ENCODE results near the gene SLC50A1.
A peak's percentile ranks its signal among the peaks of the same experiment; 100 is the strongest.

SLC50A1 gene

DNA sequence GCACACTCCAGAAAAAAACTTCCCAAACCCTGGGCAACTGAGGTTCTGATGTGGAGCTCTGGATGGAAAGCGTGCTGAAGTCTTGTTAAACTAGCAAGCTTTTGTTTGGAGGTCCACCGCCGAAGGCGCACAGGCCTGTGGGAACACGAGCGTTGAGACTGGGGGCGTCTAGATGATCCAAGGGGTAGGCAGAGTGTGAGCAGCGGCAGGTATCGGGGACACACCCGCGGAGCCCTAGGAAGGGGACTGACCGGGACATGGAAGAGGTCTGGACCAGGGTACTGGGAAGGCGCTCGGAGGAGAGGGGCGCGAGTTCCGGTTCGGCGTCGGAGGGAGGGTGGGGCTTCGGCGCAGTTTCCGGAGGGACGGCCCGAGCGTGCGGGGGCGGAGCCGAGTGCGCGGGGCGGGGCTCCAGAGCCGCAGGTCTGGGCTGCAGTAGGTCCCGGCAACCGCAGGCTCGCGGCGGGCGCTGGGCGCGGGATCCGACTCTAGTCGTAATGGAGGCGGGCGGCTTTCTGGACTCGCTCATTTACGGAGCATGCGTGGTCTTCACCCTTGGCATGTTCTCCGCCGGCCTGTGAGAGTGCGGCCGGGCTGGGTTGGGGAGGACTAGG lies at the start of gene SLC50A1:
SLC50A1 (plus strand) TSS at position 438 of the 614 bp plus-strand sequence; CDS start at position 498, 60 bp downstream.
- H3K4me3 ChIP-seq (ENCODE audit: low read length): peak within 1 kb of the TSS; percentile 81
- peak; percentile 96 for DNase-seq (ENCODE audit: low read depth)
- peak; percentile 26 for TF ChIP-seq CTCF (IDR thresholded peaks at IDR 0.05; ENCODE audit: insufficient read depth, low read depth, low read length, missing control alignments)

DNA sequence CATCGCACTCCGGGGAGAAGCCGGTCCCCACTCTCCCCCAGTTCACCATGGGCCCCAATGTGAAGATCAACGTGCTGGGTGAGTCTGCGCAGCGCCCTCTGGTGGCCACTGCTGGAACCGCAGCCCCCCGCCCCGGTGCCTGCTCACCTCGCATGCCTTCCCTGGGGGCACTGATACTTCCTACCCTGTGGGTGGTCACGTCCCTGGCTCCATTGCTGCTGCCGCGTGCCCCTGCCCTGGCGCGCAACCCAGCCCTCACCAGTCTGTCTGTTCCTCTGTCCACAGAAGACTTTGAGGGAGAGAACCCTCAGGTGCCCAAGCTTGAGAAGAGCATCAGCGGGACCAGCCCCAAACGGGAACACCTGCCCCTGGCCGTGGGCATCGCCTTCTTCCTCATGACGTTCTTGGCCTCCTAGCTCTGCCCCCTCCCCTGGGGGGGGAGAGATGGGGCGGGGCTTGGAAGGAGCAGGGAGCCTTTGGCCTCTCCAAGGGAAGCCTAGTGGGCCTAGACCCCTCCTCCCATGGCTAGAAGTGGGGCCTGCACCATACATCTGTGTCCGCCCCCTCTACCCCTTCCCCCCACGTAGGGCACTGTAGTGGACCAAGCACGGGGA lies 49.4 kb upstream of the SLC50A1 start:
- H3K4me3 ChIP-seq (ENCODE audit: low read length): no peak overlapping the region
- peak; percentile 86 for TF ChIP-seq CTCF (IDR thresholded peaks at IDR 0.05; ENCODE audit: insufficient read depth, low read depth, low read length, missing control alignments)
- peak; percentile 60 for DNase-seq (ENCODE audit: low read depth)

DNA sequence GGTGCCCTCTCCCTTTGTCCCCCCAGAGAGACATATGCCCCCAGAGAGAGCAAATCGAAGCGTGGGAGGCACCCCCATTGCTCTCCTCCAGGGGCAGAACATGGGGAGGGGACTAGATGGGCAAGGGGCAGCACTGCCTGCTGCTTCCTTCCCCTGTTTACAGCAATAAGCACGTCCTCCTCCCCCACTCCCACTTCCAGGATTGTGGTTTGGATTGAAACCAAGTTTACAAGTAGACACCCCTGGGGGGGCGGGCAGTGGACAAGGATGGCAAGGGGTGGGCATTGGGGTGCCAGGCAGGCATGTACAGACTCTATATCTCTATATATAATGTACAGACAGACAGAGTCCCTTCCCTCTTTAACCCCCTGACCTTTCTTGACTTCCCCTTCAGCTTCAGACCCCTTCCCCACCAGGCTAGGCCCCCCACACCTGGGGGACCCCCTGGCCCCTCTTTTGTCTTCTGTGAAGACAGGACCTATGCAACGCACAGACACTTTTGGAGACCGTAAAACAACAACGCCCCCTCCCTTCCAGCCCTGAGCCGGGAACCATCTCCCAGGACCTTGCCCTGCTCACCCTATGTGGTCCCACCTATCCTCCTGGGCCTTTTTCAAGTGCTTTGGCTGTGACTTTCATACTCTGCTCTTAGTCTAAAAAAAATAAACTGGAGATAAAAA lies 48.7 kb upstream of the SLC50A1 start:
- DNase-seq (ENCODE audit: low read depth): no peak
- no peak for TF ChIP-seq CTCF (IDR thresholded peaks at IDR 0.05; ENCODE audit: insufficient read depth, low read depth, low read length, missing control alignments)
- no peak overlapping the region for H3K4me3 ChIP-seq (ENCODE audit: low read length)

DNA sequence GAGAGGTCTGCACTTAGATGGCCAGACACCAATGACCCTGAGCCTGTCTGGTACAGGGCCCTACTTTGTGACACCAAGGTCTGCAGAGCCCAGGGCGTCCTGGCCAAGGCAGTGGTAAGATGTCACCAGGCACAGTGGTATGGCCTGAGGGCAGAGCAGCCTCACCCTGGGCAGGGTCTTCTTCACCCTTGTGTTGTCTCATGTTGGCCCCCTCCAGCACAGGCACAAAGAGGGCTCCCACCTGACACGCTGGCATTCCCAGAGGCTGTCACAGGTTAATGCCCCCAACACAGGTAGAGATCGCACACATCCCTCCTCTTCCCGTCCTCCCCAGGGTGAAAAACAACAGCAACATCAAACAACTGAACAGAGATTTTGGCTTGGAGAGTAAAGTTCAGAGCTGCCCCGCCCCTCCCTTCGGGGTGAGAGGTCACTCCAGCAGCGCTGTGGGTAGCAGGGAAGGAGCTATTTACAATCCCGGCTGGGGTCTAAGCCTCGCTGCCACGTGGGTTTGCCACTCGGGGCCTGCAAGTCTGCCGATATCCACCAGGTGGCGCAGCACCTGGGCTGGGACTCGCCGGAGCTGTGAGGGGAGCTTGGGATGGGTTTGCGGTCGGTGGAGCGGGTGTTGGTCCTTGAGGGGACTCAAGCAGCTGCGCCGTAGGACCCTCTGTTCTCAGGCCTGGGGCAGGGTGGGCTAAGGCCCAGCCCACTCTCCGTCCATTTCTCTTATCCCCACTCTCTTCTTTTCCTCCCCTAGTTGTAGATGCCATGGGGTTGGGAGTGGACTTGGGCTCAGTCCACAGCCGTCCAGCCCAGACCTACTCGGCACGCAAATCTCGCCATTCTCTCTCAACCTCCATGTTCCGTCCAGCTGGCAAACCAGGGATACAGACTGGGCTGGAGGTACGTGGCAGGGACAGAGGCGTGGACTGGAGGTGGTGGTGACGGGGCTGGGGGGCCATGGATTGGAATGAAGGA lies 44.3 kb upstream of the SLC50A1 start:
- peak; percentile 68 for DNase-seq (ENCODE audit: low read depth)
- TF ChIP-seq CTCF (IDR thresholded peaks at IDR 0.05; ENCODE audit: insufficient read depth, low read depth, low read length, missing control alignments): peak; percentile 95
- no peak overlapping the region for H3K4me3 ChIP-seq (ENCODE audit: low read length)

DNA sequence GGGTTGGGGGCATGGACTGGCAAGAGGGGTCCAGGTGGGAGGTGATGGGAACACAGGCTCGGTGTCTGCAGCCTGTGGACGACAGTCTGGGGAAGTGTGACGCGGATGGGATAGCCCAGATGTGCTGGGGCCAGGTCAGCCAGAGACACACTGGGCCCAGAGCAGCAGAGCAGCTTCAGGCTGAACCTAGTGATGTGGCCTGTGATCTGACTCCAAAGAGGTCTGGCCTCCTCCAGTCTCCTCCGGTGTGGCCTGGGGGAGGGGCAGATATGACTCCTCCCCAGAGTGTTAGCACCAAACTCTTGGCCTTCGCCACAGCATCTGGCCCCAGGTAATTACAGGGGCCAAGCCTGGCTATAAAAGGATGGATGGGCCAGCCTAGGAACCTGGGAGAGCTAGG lies 43.5 kb upstream of the SLC50A1 start:
- TF ChIP-seq CTCF (IDR thresholded peaks at IDR 0.05; ENCODE audit: insufficient read depth, low read depth, low read length, missing control alignments): no peak
- H3K4me3 ChIP-seq (ENCODE audit: low read length): no peak overlapping the region
- no peak for DNase-seq (ENCODE audit: low read depth)

DNA sequence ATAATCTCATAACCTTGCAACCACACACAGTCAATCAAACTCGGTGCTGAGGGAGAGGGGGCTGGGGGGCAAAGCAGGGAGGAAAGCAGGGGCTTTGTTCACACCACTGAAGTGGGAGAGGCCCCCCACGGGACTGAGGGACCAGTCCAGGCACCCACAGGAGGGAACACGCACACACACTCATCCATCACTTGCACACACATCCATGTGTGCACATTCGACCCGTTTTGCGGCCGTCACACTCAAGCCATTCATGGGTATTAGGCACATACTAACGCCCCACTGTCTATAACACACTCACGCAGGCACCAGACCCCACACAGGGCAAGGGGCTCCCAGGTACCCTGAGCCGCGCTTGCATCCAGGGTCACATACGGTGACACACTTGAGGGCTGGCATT lies 43.0 kb upstream of the SLC50A1 start:
- no peak overlapping the region for H3K4me3 ChIP-seq (ENCODE audit: low read length)
- TF ChIP-seq CTCF (IDR thresholded peaks at IDR 0.05; ENCODE audit: insufficient read depth, low read depth, low read length, missing control alignments): no peak
- no peak for DNase-seq (ENCODE audit: low read depth)

All from epithelial cell of esophagus (primary cell).